ENCODE results near the gene STOM.

DNA sequence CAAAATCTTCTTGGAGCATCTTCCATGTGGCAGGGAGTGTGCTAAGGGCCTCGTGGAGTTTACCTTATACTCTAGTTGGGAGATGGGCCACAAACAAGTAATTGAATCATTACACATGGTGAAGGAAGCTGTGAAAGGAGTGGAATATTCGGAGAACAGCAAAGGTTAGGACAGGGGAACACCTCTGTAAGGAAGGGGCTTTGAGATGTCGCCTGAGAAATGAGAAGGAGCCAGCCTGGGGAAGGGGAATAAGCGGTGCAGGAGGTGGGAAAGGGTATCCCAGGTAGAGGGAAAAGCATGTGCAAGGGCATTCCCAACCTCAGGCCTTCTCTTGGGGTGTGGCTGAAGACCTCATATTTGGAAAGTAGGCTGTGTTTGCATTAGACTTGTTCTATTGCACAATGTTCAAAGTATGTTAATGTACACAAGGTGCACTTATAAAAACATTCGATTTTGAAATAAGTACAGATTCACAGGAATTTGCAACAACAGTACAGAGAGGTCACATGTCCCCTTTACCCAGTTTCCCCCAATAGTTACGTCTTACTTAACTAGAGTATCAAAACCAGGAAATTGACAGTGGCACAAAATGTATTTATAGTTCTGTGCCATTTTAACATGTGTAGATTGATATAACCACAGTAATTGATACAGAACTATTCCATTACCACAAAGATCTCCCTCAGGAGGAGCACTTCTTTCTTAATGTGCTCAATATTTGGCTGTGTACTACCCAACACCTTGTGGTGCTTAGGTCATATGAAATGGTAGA is 2.4 kb upstream of the STOM start:
- TF ChIP-seq, protein P1, sequence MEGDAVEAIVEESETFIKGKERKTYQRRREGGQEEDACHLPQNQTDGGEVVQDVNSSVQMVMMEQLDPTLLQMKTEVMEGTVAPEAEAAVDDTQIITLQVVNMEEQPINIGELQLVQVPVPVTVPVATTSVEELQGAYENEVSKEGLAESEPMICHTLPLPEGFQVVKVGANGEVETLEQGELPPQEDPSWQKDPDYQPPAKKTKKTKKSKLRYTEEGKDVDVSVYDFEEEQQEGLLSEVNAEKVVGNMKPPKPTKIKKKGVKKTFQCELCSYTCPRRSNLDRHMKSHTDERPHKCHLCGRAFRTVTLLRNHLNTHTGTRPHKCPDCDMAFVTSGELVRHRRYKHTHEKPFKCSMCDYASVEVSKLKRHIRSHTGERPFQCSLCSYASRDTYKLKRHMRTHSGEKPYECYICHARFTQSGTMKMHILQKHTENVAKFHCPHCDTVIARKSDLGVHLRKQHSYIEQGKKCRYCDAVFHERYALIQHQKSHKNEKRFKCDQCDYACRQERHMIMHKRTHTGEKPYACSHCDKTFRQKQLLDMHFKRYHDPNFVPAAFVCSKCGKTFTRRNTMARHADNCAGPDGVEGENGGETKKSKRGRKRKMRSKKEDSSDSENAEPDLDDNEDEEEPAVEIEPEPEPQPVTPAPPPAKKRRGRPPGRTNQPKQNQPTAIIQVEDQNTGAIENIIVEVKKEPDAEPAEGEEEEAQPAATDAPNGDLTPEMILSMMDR (IDR thresholded peaks at IDR 0.05), result no peak
- TF ChIP-seq POLR2A (IDR thresholded peaks at IDR 0.05), result no peak

Measured in stomach (tissue), 4 donors.